Choroid plexus epithelial cell (primary cell): Measurements from ENCODE around the gene SH3PXD2A.

Experiments used
- DNase-seq: peaks from one replicate; pipeline ENCODE4 v3.0.0-alpha.2; 2010; ENCODE audit warnings: low read depth
- H3K4me3 ChIP-seq: 2 replicates; pipeline ENCODE4 v1.5.1; 2011; ENCODE audit warnings: low read depth, mild to moderate bottlenecking, control low read depth, low read length, moderate library complexity
- CTCF ChIP-seq: conservative IDR thresholded peaks from 2 replicates; pipeline ENCODE4 v1.5.1; 2011; ENCODE audit warnings: low read depth, mild to moderate bottlenecking, control low read depth, inconsistent platforms, low read length, moderate library complexity

Gene SH3PXD2A

GRCh38 chr10:103692436-103692951 is 162.9 kb downstream of the SH3PXD2A start:
- H3K4me3 ChIP-seq: peak overlapping the region; percentile 58
- no peak for TF ChIP-seq CTCF
- DNase-seq: no peak

GRCh38 chr10:103691723-103692435 is 163.5 kb downstream of the SH3PXD2A start:
- no peak for TF ChIP-seq CTCF
- DNase-seq: no peak
- peak overlapping the region; percentile 58 for H3K4me3 ChIP-seq

GRCh38 chr10:103691267-103691666 is 164.1 kb downstream of the SH3PXD2A start:
- no peak for TF ChIP-seq CTCF
- DNase-seq: no peak
- no peak overlapping the region for H3K4me3 ChIP-seq

GRCh38 chr10:103690281-103690680 is 165.1 kb downstream of the SH3PXD2A start:
- no peak for DNase-seq
- TF ChIP-seq CTCF: no peak
- H3K4me3 ChIP-seq: no peak overlapping the region

GRCh38 chr10:103688491-103688890 is 166.9 kb downstream of the SH3PXD2A start:
- H3K4me3 ChIP-seq: no peak overlapping the region
- no peak for TF ChIP-seq CTCF
- peak; percentile 53 for DNase-seq

GRCh38 chr10:103687718-103688117 is 167.7 kb downstream of the SH3PXD2A start:
- DNase-seq: no peak
- H3K4me3 ChIP-seq: no peak overlapping the region
- TF ChIP-seq CTCF: no peak

- H3K4me3 ChIP-seq: no peak overlapping the region
- DNase-seq: no peak
- TF ChIP-seq CTCF: no peak
These were observed 168.2 kb downstream of the SH3PXD2A start for GRCh38 chr10:103687172-103687571.
